GM06990 (cell line): ENCODE measurements around the gene CRKL.

Experiments
- DNase-seq: peaks from one replicate; pipeline ENCODE4 v3.0.0-alpha.2; 2011; ENCODE audit not compliant: insufficient read length; ENCODE audit errors: extremely low read depth
- H3K27me3 ChIP-seq: replicated peaks from 2 replicates; pipeline ENCODE4 v1.6.0; 2011; ENCODE audit warnings: low read length; ENCODE audit not compliant: control insufficient read depth, insufficient read depth
- H3K36me3 ChIP-seq: 2 replicates; pipeline ENCODE4 v1.5.1; 2011; ENCODE audit warnings: low read length; ENCODE audit not compliant: control insufficient read depth, insufficient read depth
- H3K4me3 ChIP-seq: replicated peaks from 2 replicates; pipeline ENCODE4 v1.5.1; 2011; ENCODE audit warnings: low read depth, mild to moderate bottlenecking, control low read depth, low read length
- CTCF ChIP-seq: IDR thresholded peaks from 2 replicates; pipeline ENCODE4 v1.5.1; 2011; ENCODE audit warnings: low read length, control low read depth, mild to moderate bottlenecking, inconsistent platforms; ENCODE audit not compliant: insufficient read depth, poor library complexity, severe bottlenecking

The CRKL gene

DNA sequence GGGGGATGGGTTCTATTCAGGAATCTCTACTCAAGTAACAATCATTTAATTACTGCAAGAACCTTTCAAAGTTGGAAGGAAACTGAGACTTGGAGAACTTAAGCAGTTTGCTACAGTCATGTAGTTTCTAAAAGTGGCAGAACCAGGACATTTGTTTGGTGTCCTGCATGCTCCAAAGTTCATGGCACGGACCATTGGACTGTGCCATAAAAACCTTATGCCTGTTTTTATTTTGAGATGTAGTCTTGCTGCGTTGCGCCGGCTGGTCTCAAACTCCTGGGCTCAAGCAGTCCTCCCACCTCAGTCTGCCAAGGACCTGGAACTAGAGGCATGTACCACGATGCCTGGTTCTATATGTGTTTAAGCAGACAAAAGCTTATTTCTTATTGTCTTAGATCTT, 31.2 kb downstream of the CRKL start:
- DNase-seq, result no peak
- Histone ChIP-seq H3K4me3 (no peak overlapping the region), H3K27me3 (no peaks in the 10 kb centered on the region), H3K36me3 (peaks cover 21% of the 10 kb centered on the region)
- TF ChIP-seq CTCF, result no peak

DNA sequence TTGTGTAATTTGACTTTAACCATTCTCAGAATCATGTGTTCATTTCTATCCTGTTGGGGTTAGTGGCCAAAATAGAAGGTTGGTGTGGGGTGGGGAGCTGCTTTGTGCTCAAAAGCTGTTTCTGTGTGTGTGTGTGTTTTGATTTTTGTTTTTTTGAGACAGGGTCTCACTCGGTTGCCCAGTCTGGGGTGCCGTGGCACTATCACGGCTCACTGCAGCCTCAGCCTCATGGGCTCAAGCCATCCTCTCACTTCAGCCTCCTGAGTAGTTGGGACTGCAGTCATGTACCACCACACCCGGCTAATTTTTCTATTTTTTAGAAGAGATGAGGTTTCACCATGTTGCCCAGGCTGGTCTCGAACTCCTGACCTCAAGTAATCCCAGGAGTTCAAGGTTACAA, 31.8 kb downstream of the CRKL start:
- Histone ChIP-seq H3K4me3 (no peak overlapping the region), H3K36me3 (peaks cover 25% of the 10 kb centered on the region), H3K27me3 (no peaks in the 10 kb centered on the region)
- no peak for DNase-seq
- TF ChIP-seq CTCF, result no peak

DNA sequence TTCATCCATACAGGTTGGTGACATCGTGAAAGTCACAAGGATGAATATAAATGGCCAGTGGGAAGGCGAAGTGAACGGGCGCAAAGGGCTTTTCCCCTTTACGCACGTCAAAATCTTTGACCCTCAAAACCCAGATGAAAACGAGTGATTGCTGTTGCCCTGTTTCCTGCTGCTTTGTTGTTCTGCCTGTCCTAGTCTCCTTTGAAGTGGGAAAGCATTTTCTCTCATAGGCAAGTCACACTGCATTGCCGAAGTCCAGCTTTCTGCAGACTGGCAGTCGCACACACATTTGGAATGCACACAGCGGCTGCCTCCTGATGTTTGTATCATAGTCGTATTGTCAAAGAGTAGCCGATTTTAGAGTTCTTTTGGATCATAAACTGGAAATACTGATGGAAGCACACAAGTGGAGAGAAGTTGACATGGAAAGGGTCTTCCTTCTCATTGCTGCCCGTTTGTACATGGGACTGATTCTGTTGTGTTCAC, 32.5 kb downstream of the CRKL start:
- TF ChIP-seq CTCF, result no peak
- DNase-seq, result no peak
- peaks cover 27% of the 10 kb centered on the region for H3K36me3 ChIP-seq

DNA sequence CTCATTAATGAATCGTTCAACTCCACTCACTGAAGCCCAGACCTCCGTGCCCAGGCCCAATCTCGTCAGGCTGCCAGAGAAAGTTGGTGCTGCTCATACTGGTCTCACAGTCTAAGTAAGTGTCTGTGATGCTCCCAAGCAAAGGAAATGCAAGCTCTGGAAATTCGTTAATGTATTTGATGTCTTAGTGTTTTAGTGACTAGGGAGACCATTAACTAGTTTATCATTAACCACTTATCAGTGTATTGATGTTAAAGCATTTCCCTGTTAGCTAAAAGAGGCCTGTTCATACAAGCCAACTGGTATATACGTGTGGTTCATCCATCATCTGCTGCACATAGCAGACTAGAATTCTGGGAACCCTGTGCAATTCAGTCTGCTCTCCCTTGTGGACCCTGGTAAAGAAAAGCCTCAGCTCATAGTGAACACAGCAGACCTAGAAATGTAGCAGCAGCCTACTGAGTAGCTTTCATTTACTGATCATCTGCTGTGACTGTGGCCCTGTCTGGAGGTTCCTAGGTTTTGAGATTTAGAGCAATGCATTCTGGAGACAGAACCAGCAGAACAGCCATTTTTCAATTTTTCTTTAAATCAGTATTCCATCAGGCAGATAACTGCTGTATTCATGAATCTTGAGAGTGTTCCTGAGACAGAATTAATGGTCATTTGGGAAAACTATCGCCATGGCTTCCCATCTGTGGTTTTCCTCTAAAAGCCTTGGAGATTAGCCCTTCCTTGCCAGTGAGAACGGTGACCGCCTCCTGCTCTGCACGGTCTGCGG, 34.1 kb downstream of the CRKL start:
- H3K36me3 ChIP-seq, result peaks cover 27% of the 10 kb centered on the region
- no peak for TF ChIP-seq CTCF
- no peaks in the 10 kb centered on the region for H3K27me3 ChIP-seq
- H3K4me3 ChIP-seq, result no peak overlapping the region
- no peak for DNase-seq

More for the DNA sequence above, 32.5 kb downstream of the CRKL start:
- Histone ChIP-seq H3K27me3 (no peaks in the 10 kb centered on the region), H3K4me3 (no peak overlapping the region)

DNA sequence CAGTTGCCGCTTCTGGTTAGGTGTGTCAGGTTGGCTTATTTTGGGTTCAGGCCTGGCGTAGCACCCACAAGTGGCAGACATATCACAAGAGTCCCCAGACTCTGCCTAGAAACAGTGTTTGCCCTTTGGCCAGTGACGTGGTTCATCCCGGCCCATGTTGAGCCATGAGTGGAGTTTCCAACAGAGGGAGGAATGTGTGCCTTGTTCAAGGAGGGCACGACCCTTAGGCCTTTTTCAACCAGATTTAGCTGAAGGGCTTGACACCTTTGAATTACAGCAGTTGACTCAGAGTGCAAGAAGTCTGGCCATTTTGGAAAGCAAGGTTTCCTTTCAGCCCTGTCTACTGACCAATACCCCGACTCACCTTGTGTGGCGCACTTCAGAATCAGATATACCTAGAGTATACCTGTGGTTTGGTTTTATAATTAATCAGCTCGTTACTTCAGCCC, 34.7 kb downstream of the CRKL start:
- no peak for TF ChIP-seq CTCF
- DNase-seq, result no peak
- Histone ChIP-seq H3K27me3 (no peaks in the 10 kb centered on the region), H3K36me3 (peaks cover 26% of the 10 kb centered on the region), H3K4me3 (no peak overlapping the region)
